ENCODE measurements around the gene RERE.
"Not testable (repeated sequence)": the region's sequence is repeated elsewhere in the genome, so short reads cannot be mapped to it uniquely, and the experiment has no call there.

RERE gene

DNA sequence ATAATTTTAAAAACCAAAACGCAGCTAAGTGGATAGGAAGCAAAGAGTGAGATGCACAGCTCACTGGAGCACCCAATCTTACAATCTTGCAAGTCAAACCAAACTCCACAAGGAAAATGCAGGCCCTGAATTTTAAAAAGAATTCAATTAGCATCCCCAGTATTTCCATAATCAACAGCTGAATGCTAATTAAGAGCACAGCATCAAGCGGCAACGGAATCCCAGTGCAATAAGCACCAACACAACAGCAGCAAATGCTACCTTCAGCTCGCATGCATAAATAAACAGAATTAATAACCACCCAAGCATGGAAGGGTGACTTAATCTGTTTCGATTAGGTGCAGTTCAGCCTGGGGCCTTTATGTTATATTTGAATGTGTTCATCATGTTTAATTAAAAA lies 356.7 kb downstream of the RERE start:
- peaks cover 46% of the 10 kb centered on the region for H3K4me1 ChIP-seq (ENCODE audit: control insufficient read depth, insufficient read depth, low read length)
- no peak overlapping the region for H3K9ac ChIP-seq (ENCODE audit: low read depth, low read length)

DNA sequence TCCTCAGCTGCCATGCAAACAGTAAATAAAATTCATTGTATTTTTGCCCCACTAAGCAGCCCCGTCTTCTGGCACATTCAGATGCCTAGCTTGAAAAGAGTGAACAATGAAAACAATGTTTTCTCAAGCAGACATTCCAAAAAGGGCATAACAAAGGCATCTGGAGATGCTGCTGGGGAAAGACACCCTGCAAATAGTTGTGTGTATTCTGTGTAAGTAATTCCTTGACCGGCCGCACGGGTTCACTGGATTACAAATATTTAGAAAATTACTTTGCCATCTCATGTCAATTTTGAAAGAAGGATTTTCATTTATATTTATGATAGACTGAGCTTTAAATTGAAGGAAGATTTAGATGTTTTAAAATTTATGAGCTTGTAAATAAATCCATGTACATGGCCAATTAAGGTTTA lies 357.3 kb downstream of the RERE start:
- Histone ChIP-seq H3K9me3 (ENCODE audit: control insufficient read depth, insufficient read depth, low read length) (no peaks in the 10 kb centered on the region), H3K4me1 (ENCODE audit: control insufficient read depth, insufficient read depth, low read length) (peaks cover 44% of the 10 kb centered on the region), H3K4me3 (ENCODE audit: low read depth, low read length) (no peak overlapping the region), H3K36me3 (ENCODE audit: control insufficient read depth, insufficient read depth, low read length) (no peaks in the 10 kb centered on the region), H3K27me3 (ENCODE audit: control insufficient read depth, insufficient read depth, low read length) (no peaks in the 10 kb centered on the region), H3K9ac (ENCODE audit: low read depth, low read length) (no peak overlapping the region)

More for the DNA sequence above, 356.7 kb downstream of the RERE start:
- H3K9me3 ChIP-seq (ENCODE audit: control insufficient read depth, insufficient read depth, low read length): no peaks in the 10 kb centered on the region
- H3K4me3 ChIP-seq (ENCODE audit: low read depth, low read length): no peak overlapping the region
- H3K27me3 ChIP-seq (ENCODE audit: control insufficient read depth, insufficient read depth, low read length): no peaks in the 10 kb centered on the region
- no peaks in the 10 kb centered on the region for H3K36me3 ChIP-seq (ENCODE audit: control insufficient read depth, insufficient read depth, low read length)

- H3K9ac ChIP-seq (ENCODE audit: low read depth, low read length): no peak overlapping the region
- peaks cover 33% of the 10 kb centered on the region for H3K4me1 ChIP-seq (ENCODE audit: control insufficient read depth, insufficient read depth, low read length)
- H3K36me3 ChIP-seq (ENCODE audit: control insufficient read depth, insufficient read depth, low read length): peaks cover 2% of the 10 kb centered on the region
- H3K4me3 ChIP-seq (ENCODE audit: low read depth, low read length): no peak overlapping the region
- H3K27me3 ChIP-seq (ENCODE audit: control insufficient read depth, insufficient read depth, low read length): no peaks in the 10 kb centered on the region
- H3K9me3 ChIP-seq (ENCODE audit: control insufficient read depth, insufficient read depth, low read length): no peaks in the 10 kb centered on the region
Observed at GRCh38 chr1:8458607-8459006, 358.8 kb downstream of the RERE start.

GRCh38 chr1:8457760-8458381 lies 359.6 kb downstream of the RERE start:
- no peak overlapping the region for H3K4me3 ChIP-seq (ENCODE audit: low read depth, low read length)
- peaks cover 27% of the 10 kb centered on the region for H3K4me1 ChIP-seq (ENCODE audit: control insufficient read depth, insufficient read depth, low read length)
- H3K27me3 ChIP-seq (ENCODE audit: control insufficient read depth, insufficient read depth, low read length): no peaks in the 10 kb centered on the region
- no peaks in the 10 kb centered on the region for H3K9me3 ChIP-seq (ENCODE audit: control insufficient read depth, insufficient read depth, low read length)
- peaks cover 2% of the 10 kb centered on the region for H3K36me3 ChIP-seq (ENCODE audit: control insufficient read depth, insufficient read depth, low read length)
- H3K9ac ChIP-seq (ENCODE audit: low read depth, low read length): no peak overlapping the region

DNA sequence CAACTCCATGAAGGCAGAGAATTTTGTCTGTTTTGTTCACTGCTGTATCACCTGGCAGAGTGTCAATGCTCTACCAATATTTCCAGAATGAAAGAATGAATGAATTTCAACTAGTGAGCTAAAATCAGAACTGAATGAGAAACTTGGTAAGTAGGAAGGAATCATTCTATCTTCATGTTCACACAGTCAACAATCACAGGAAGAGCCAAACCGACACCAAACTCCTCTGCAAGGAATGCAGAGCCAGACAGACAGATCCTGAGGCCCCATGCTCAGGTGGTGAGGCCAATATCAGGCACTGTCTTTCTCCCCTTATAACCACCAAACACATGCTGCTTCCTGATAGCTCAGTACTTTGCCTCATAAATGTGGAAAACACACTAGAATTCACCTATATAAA lies 360.4 kb downstream of the RERE start:
- no peak overlapping the region for H3K4me3 ChIP-seq (ENCODE audit: low read depth, low read length)
- no peaks in the 10 kb centered on the region for H3K27me3 ChIP-seq (ENCODE audit: control insufficient read depth, insufficient read depth, low read length)
- peaks cover 2% of the 10 kb centered on the region for H3K36me3 ChIP-seq (ENCODE audit: control insufficient read depth, insufficient read depth, low read length)
- H3K4me1 ChIP-seq (ENCODE audit: control insufficient read depth, insufficient read depth, low read length): peaks cover 24% of the 10 kb centered on the region
- no peak overlapping the region for H3K9ac ChIP-seq (ENCODE audit: low read depth, low read length)
- no peaks in the 10 kb centered on the region for H3K9me3 ChIP-seq (ENCODE audit: control insufficient read depth, insufficient read depth, low read length)

DNA sequence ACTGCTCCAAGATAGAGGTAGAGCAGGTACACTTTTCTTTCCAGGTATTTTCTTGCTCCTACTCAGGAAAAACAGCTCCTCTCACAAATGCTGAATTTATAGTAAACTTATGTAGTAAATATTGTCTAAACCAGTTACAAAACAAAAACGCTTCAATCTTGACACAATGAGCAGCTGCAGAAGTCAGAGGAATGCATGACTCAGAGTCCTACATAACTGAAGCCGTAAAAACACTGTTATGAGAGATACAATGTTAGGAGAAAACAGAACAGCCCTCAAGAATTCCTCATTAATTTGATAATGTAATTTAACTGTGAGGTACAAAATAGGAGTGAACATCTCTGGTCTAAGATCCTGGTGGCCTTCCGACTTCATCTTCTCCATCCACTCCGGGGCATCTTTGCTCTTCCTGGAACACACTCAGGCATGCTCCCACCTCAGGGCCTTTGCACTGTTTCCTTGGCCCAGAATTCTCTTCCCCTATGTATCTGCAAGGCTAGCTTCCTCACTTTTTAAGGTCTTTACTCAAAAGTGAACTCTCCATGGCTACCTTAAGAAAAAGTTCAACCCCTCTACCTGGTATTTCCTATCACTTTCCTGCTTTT lies 361.0 kb downstream of the RERE start:
- Histone ChIP-seq H3K9me3 (ENCODE audit: control insufficient read depth, insufficient read depth, low read length) (no peaks in the 10 kb centered on the region), H3K4me1 (ENCODE audit: control insufficient read depth, insufficient read depth, low read length) (peaks cover 24% of the 10 kb centered on the region), H3K36me3 (ENCODE audit: control insufficient read depth, insufficient read depth, low read length) (peaks cover 2% of the 10 kb centered on the region), H3K4me3 (ENCODE audit: low read depth, low read length) (no peak overlapping the region), H3K27me3 (ENCODE audit: control insufficient read depth, insufficient read depth, low read length) (no peaks in the 10 kb centered on the region), H3K9ac (ENCODE audit: low read depth, low read length) (no peak overlapping the region)

GRCh38 chr1:8455700-8456307 lies 361.6 kb downstream of the RERE start:
- Histone ChIP-seq H3K36me3 (ENCODE audit: control insufficient read depth, insufficient read depth, low read length) (peaks cover 2% of the 10 kb centered on the region), H3K9ac (ENCODE audit: low read depth, low read length) (no peak overlapping the region), H3K27me3 (ENCODE audit: control insufficient read depth, insufficient read depth, low read length) (no peaks in the 10 kb centered on the region), H3K9me3 (ENCODE audit: control insufficient read depth, insufficient read depth, low read length) (no peaks in the 10 kb centered on the region), H3K4me1 (ENCODE audit: control insufficient read depth, insufficient read depth, low read length) (peaks cover 21% of the 10 kb centered on the region), H3K4me3 (ENCODE audit: low read depth, low read length) (no peak overlapping the region)

- H3K4me3 ChIP-seq (ENCODE audit: low read depth, low read length): no peak overlapping the region
- H3K27me3 ChIP-seq (ENCODE audit: control insufficient read depth, insufficient read depth, low read length): no peaks in the 10 kb centered on the region
- H3K4me1 ChIP-seq (ENCODE audit: control insufficient read depth, insufficient read depth, low read length): no peaks in the 10 kb centered on the region
- peaks cover 2% of the 10 kb centered on the region for H3K36me3 ChIP-seq (ENCODE audit: control insufficient read depth, insufficient read depth, low read length)
- no peak overlapping the region for H3K9ac ChIP-seq (ENCODE audit: low read depth, low read length)
- H3K9me3 ChIP-seq (ENCODE audit: control insufficient read depth, insufficient read depth, low read length): no peaks in the 10 kb centered on the region
Observed at GRCh38 chr1:8450312-8450711, 367.1 kb downstream of the RERE start.

DNA sequence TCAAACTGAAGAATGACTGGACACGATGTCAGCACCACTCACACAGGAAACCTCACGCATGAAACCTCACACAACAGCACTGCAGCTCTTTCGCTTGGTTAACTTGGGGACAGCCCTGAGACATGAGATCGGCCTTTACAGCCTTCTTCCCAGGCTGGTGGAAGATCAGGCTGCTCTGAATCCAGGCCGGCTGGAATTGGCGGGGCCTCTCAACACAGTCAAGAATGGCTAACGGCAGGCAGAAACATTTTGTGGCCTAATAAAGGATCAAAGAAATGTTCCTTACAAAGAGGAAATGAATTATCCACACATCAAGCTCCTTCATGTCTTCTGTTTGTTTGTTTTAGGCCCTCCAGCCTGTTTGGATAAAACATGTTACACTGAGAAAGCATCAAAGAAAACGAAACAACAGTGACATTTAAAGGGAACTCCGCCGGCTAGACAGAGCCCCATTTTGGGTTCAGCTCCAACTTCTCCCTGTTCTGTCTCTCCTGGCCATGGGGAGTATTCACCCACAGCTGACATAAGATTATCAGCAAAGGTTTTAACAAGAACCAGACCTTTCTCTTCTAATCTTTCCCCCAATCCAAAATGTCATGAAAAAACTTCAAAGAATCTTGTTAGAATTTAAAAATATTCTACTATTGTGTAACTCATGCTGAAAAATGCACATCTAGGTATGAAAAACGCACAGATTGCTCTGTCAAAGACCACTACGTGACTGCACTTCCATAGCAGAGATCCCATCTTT lies 368.4 kb downstream of the RERE start:
- Histone ChIP-seq H3K27me3 (ENCODE audit: control insufficient read depth, insufficient read depth, low read length) (no peaks in the 10 kb centered on the region), H3K4me1 (ENCODE audit: control insufficient read depth, insufficient read depth, low read length) (peaks cover 3% of the 10 kb centered on the region), H3K4me3 (ENCODE audit: low read depth, low read length) (no peak overlapping the region), H3K9me3 (ENCODE audit: control insufficient read depth, insufficient read depth, low read length) (no peaks in the 10 kb centered on the region), H3K9ac (ENCODE audit: low read depth, low read length) (no peak overlapping the region), H3K36me3 (ENCODE audit: control insufficient read depth, insufficient read depth, low read length) (peaks cover 2% of the 10 kb centered on the region)

DNA sequence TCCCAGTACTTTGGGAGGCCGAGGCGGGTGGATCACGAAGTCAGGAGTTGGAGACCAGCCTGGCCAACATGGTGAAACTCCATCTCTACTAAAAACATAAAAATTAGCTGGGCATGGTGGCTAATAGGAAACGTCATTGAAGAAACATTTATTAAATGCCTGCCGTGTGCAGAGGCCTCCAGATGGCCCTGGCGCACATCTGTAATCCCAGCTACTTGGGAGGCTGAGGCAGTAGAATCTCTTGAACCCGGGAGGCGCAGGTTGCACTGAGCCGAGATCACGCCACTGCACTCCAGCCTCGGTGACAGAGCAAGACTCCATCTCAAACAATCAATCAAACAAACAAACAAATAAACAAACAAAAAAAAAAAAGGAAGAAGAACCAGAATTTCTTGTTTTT lies 368.9 kb downstream of the RERE start:
- not testable (repeated sequence) for H3K9me3 ChIP-seq (ENCODE audit: control insufficient read depth, insufficient read depth, low read length); H3K9ac ChIP-seq (ENCODE audit: low read depth, low read length); H3K4me3 ChIP-seq (ENCODE audit: low read depth, low read length); H3K4me1 ChIP-seq (ENCODE audit: control insufficient read depth, insufficient read depth, low read length); H3K36me3 ChIP-seq (ENCODE audit: control insufficient read depth, insufficient read depth, low read length); H3K27me3 ChIP-seq (ENCODE audit: control insufficient read depth, insufficient read depth, low read length)

DNA sequence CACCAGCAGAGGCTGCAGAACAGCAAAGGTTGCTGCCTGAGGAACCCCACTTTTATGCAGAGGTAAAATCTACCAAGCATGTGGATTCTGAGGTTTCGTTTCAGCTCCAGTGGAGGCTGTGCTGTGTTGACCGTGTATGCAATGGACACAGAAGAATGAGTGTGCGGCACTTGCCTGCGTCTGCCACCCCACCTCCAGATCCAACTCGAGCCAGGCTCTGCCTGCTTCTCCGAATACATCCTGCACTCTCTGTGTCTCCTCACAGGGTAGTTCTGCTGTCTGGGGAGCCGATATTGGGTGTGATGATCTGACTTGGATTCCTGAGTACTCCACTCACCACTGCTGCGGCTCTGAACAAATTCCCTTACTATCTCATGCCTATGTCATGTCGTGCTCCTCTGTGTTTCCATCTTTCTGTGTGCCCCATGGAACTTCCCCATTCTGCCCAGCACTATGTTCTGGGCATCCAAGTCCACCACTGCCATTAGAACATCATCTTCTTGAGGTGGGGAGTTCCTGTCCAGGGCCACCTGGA lies 369.8 kb downstream of the RERE start:
- Histone ChIP-seq H3K9ac (ENCODE audit: low read depth, low read length) (no peak overlapping the region), H3K9me3 (ENCODE audit: control insufficient read depth, insufficient read depth, low read length) (no peaks in the 10 kb centered on the region), H3K27me3 (ENCODE audit: control insufficient read depth, insufficient read depth, low read length) (no peaks in the 10 kb centered on the region), H3K4me3 (ENCODE audit: low read depth, low read length) (no peak overlapping the region), H3K4me1 (ENCODE audit: control insufficient read depth, insufficient read depth, low read length) (peaks cover 3% of the 10 kb centered on the region), H3K36me3 (ENCODE audit: control insufficient read depth, insufficient read depth, low read length) (no peaks in the 10 kb centered on the region)
